Kidney (tissue), 14 donors: Measurements from ENCODE around the gene HES4. TPM values are rescaled to one million over a fixed set of nuclear protein-coding genes. Genes with fewer than 3 reads are reported as not detected.

Experiments
- DNase-seq, 5 donors: peaks; one replicate each; pipeline ENCODE4 v3.0.0-alpha.2; 2013 to 2020
- FAIRE-seq: peaks from 2 replicates; lab custom pipeline; 2012; peaks lifted over from hg19 to GRCh38; lab: Jason Lieb, UNC
- H3K27ac ChIP-seq, 2 donors: one replicate each; pipeline ENCODE4 v1.7.0; 2013; ENCODE audit warnings: low read depth in 2 of 2, low read length in 2 of 2, inconsistent platforms in 1 of 2
- H3K27me3 ChIP-seq: one replicate; pipeline ENCODE4 v1.7.1; 2013; ENCODE audit warnings: low read length, inconsistent platforms; ENCODE audit not compliant: control insufficient read depth, insufficient read depth
- H3K36me3 ChIP-seq, 3 donors: one replicate each; pipeline versions ENCODE4 v1.7.0 to v1.7.1; 2013; ENCODE audit warnings: low read length in 3 of 3, control low read depth in 1 of 3, inconsistent platforms in 1 of 3; ENCODE audit not compliant: insufficient read depth in 3 of 3, control insufficient read depth in 2 of 3
- H3K4me1 ChIP-seq, 3 donors: one replicate each; pipeline versions ENCODE4 v1.7.0 to v1.7.1; 2013; ENCODE audit warnings: low read length in 3 of 3, inconsistent platforms in 1 of 3, low read depth in 1 of 3; ENCODE audit not compliant: control insufficient read depth in 2 of 3, insufficient read depth in 2 of 3
- H3K4me3 ChIP-seq, 3 donors: one replicate each; pipeline versions ENCODE4 v1.7.0 to v1.8.1; 2013; ENCODE audit warnings: low read length in 3 of 3, control low read depth in 1 of 3, inconsistent platforms in 1 of 3
- H3K9ac ChIP-seq, 3 donors: one replicate each; pipeline versions ENCODE4 v1.7.0 to v1.7.1; 2013; ENCODE audit warnings: low read length in 3 of 3, control low read depth in 1 of 3, inconsistent platforms in 1 of 3
- H3K9me3 ChIP-seq, 3 donors: one replicate each; pipeline versions ENCODE4 v1.7.0 to v1.7.1; 2013; ENCODE audit warnings: low read length in 3 of 3, control low read depth in 1 of 3, inconsistent platforms in 1 of 3; ENCODE audit not compliant: control insufficient read depth in 2 of 3, insufficient read depth in 1 of 3
- intact Hi-C: fragments of 100-400 bp; cut with DNase I; formaldehyde crosslinking; loops from one replicate; pipeline ENCODE4 v1.11.1; 2022
- polyA plus RNA-seq: library from polyadenylated mRNA; stranded (reverse); fragments of 350-450 nt; fragmentation: Illumina TruSeq; extraction: RNeasy Lipid Tissue Mini Kit (QIAGEN cat#74804); gene quantifications from one replicate; pipeline ENCODE4 v1.2.3, GENCODE V29; 2014; ENCODE audit warnings: low read depth, low replicate concordance; ENCODE audit not compliant: insufficient read depth
- total RNA-seq: library from RNA; stranded (reverse); fragmentation: NEBNext Ultra II Directional; extraction: Animal tissue kit (Norgen Biotek cat#: 25700); gene quantifications from one replicate; pipeline ENCODE4 v1.2.1, GENCODE V29; 2021
- TF ChIP-seq, protein P1 (sequence below): IDR thresholded peaks from 3 replicates; pipeline ENCODE4 v1.5.1; 2012; ENCODE audit warnings: mild to moderate bottlenecking, moderate library complexity, borderline replicate concordance; ENCODE audit not compliant: insufficient read depth; ENCODE audit errors: extremely low read depth
- donor health status: control.
- donor health status: control.
- donor health status: control.
- donor health status: control.
- donor health status: control.
- donor health status: DM: yes; HTN: yes; CAD: no.
- donor health status: Normal renal cell carcinoma (clear cell type).

HES4 gene
- total and polyA plus RNA-seq, 2 donors from 2014 or later = 15.8 to 32.0 TPM

DNA sequence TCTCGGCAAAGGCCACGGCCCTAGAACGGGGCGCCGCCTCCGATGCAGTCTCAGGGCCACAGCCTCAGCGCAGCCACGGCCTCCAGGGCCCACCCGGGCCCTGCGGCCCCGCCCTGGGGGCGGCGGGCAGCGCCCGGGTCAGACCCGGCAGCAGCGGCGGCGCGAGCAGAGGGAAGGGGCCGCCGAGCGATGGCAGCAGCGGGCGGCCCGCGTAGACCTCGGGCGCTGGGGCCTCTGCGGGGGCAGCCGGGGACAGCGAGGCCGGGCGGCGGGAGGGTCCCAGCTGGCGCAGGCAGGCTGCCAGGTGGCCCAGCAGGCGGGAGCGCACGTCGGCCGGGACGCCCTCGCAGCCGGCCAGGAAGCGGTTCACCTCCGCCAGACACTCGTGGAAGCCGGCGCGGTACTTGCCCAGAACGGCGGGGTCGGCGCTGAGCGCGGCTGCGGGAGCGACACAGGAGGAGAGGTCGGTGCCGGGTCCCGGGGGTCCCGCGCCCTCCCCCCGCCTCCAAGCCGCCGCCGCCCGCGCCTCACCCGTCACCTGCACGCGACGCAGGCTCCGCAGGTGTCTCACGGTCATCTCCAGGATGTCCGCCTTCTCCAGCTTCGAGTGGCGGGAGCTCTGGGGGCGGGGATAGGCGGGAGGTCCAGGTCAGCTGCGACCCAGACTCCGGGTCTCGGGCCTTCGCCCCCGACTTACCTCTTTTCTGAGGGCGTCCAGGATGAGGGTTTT lies 737 bp downstream of the HES4 start:
- intact Hi-C loops = no loop called here
- Histone ChIP-seq H3K27me3 (no peaks in the 10 kb centered on the region), H3K27ac (peak overlapping the region; percentile 80 to 97), H3K4me3 (peak overlapping the region in 2 of 3 donors; percentile 16 to 44), H3K36me3 (no peaks in the 10 kb centered on the region), H3K4me1 (peaks cover 0 to 7% (median 0%) of the 10 kb centered on the region in 3 donors), H3K9me3 (no peaks in the 10 kb centered on the region), H3K9ac (no peak overlapping the region)
- peak in 4 of 5 donors; percentile 43 to 86 (median 75) for DNase-seq
- TF ChIP-seq, protein P1, sequence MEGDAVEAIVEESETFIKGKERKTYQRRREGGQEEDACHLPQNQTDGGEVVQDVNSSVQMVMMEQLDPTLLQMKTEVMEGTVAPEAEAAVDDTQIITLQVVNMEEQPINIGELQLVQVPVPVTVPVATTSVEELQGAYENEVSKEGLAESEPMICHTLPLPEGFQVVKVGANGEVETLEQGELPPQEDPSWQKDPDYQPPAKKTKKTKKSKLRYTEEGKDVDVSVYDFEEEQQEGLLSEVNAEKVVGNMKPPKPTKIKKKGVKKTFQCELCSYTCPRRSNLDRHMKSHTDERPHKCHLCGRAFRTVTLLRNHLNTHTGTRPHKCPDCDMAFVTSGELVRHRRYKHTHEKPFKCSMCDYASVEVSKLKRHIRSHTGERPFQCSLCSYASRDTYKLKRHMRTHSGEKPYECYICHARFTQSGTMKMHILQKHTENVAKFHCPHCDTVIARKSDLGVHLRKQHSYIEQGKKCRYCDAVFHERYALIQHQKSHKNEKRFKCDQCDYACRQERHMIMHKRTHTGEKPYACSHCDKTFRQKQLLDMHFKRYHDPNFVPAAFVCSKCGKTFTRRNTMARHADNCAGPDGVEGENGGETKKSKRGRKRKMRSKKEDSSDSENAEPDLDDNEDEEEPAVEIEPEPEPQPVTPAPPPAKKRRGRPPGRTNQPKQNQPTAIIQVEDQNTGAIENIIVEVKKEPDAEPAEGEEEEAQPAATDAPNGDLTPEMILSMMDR = no peak
- FAIRE-seq = no peak

DNA sequence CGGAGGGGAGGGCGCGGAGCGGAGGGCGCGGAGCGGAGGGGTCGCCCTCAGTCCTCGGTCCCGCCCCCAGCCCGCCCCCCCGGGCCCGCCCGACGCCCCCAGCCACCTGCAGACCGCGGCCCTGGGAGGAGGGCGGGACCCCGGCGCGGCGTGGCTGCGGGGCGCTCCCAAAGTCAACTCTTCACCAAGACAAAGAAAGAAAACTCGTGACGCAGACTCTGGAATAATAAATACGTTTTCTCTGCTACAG lies 1.2 kb downstream of the HES4 start:
- intact Hi-C loops = no loop called here
- H3K27ac ChIP-seq = no peak overlapping the region

DNA sequence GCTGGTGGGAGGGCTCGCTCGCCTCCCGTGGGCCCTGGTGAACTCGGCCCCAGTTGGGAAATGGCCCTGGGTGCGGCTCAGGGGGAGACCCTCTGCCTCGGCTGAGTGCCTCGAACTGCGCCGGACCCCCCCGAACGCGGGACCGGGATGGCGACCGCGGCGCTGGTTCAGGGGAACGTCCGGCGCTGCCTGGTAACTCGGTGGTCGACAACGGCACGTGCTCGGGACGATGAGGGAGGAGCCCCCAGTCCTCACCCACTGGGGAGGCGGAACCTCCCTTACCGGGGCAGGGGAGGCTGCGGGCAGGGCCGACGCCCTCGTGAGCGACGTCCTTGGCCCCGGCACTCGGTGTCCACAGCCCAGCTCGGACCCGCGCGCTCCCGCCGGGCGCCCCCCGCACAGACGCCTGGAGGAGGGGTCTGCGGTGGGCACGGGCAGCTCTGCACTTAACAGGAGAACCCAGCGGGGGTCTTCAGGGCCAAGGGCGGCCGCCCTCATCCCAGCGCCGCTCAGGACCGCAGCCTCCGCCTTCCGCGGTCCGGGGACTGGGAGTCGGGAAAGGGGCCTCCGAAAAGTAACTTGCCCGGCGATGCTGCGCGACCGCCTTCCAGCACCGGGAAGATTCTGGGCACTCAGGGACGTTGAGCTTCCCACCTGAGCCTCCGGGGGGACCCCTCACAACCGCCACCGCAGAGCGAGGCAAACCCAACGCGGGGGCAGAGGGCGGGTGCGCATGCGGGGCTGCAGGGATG lies 1.7 kb downstream of the HES4 start:
- DNase-seq (peak; percentile 53 to 82 (median 67)), FAIRE-seq (no peak)
- Histone ChIP-seq H3K36me3 (no peaks in the 10 kb centered on the region), H3K4me1 (peaks cover 0 to 7% (median 0%) of the 10 kb centered on the region in 3 donors), H3K9ac (no peak overlapping the region), H3K27ac (no peak overlapping the region), H3K27me3 (no peaks in the 10 kb centered on the region), H3K4me3 (no peak overlapping the region), H3K9me3 (no peaks in the 10 kb centered on the region)
- TF ChIP-seq, protein P1 = no peak
- intact Hi-C loops = no loop called here

More for the DNA sequence above, 1.2 kb downstream of the HES4 start:
- no peak overlapping the region for H3K4me3 ChIP-seq
- DNase-seq = peak in 2 of 5 donors; percentile 64 to 67
- TF ChIP-seq, protein P1 = no peak
- H3K9ac ChIP-seq = no peak overlapping the region
- H3K36me3 ChIP-seq = no peaks in the 10 kb centered on the region
- FAIRE-seq = no peak
- H3K4me1 ChIP-seq = peaks cover 0 to 7% (median 0%) of the 10 kb centered on the region in 3 donors
- H3K27me3 ChIP-seq = no peaks in the 10 kb centered on the region
- H3K9me3 ChIP-seq = no peaks in the 10 kb centered on the region
